HG02970 (cell line): Measurements from ENCODE around the gene ERGIC1.
"Not testable (repeated sequence)": the region's sequence is repeated elsewhere in the genome, so short reads cannot be mapped to it uniquely, and the experiment has no call there.

ENCODE experiments used
- ATAC-seq: cut with Tn5 transposase; IDR thresholded peaks from one replicate; pipeline ENCODE4 v1.9.1; 2021; ENCODE audit warnings: mild to moderate bottlenecking, moderate library complexity, moderate number of reproducible peaks; ENCODE audit not compliant: unreplicated experiment, low FRiP score

ERGIC1 gene

GRCh38 chr5:172845154-172845553, 11.1 kb downstream of the ERGIC1 start:
- ATAC-seq, result no peak

GRCh38 chr5:172845576-172845975, 11.5 kb downstream of the ERGIC1 start:
- ATAC-seq, result no peak

- ATAC-seq, result no peak
Measured at GRCh38 chr5:172846249-172846648, 12.2 kb downstream of the ERGIC1 start.

GRCh38 chr5:172846677-172847076, 12.6 kb downstream of the ERGIC1 start:
- ATAC-seq, result no peak

GRCh38 chr5:172847584-172847983, 13.5 kb downstream of the ERGIC1 start:
- not testable (repeated sequence) for ATAC-seq

GRCh38 chr5:172848419-172848818, 14.4 kb downstream of the ERGIC1 start:
- ATAC-seq, result no peak

- ATAC-seq, result no peak
Measured at GRCh38 chr5:172849606-172850453, 15.8 kb downstream of the ERGIC1 start.

- ATAC-seq, result no peak
Measured at GRCh38 chr5:172850454-172850797, 16.4 kb downstream of the ERGIC1 start.

- ATAC-seq, result not testable (repeated sequence)
Measured at GRCh38 chr5:172851254-172851653, 17.2 kb downstream of the ERGIC1 start.

GRCh38 chr5:172852490-172853354, 18.7 kb downstream of the ERGIC1 start:
- ATAC-seq, result no peak

- ATAC-seq, result no peak
Measured at GRCh38 chr5:172853355-172853975, 19.4 kb downstream of the ERGIC1 start.

- ATAC-seq, result no peak
Measured at GRCh38 chr5:172854451-172854871, 20.4 kb downstream of the ERGIC1 start.

- no peak for ATAC-seq
Measured at GRCh38 chr5:172854971-172855370, 20.9 kb downstream of the ERGIC1 start.

- ATAC-seq, result no peak
Measured at GRCh38 chr5:172855597-172856292, 21.7 kb downstream of the ERGIC1 start.

- ATAC-seq, result no peak
Measured at GRCh38 chr5:172856336-172856735, 22.3 kb downstream of the ERGIC1 start.

GRCh38 chr5:172857982-172858381, 23.9 kb downstream of the ERGIC1 start:
- ATAC-seq, result no peak

- ATAC-seq, result no peak
Measured at GRCh38 chr5:172858511-172858989, 24.5 kb downstream of the ERGIC1 start.

- ATAC-seq, result no peak
Measured at GRCh38 chr5:172858990-172859811, 25.1 kb downstream of the ERGIC1 start.

GRCh38 chr5:172859966-172860365, 25.9 kb downstream of the ERGIC1 start:
- no peak for ATAC-seq
